Activated CD8-positive, alpha-beta memory T cell treated with anti-CD3 and anti-CD28 coated beads, Interleukin-2, amount 10 ng/mL, durations not matched to agents 7 days and 5 days (primary cell): ENCODE data around the gene LPP. TPM values are rescaled to one million over a fixed set of nuclear protein-coding genes. Genes with fewer than 3 reads are reported as not detected.

Experiments
- ATAC-seq: fragments of 150-1000 bp; cut with Tn5 transposase; one replicate; pipeline ENCODE4 v1.10.0; 2021; ENCODE audit warnings: moderate library complexity
- CTCF ChIA-PET: fragments of 350-600 bp; sonication (Branson Sonifier 250); formaldehyde crosslinking; loops from one replicate; lab custom pipeline; 2021; ENCODE audit warnings: antibody characterized with exemption; lab: Charles Lee
- DNase-seq: peaks from one replicate; pipeline ENCODE4 v3.0.0-alpha.2; 2020
- H3K27ac Mint-ChIP-seq: one replicate; pipeline ENCODE4 v1.8.0; 2021; ENCODE audit warnings: mild to moderate bottlenecking, mixed read lengths
- H3K27me3 Mint-ChIP-seq: one replicate; pipeline ENCODE4 v1.8.0; 2021; ENCODE audit warnings: mixed read lengths
- H3K36me3 Mint-ChIP-seq: one replicate; pipeline ENCODE4 v1.8.0; 2021; ENCODE audit warnings: mild to moderate bottlenecking, mixed read lengths
- H3K4me1 Mint-ChIP-seq: one replicate; pipeline ENCODE4 v1.8.0; 2021; ENCODE audit warnings: mixed read lengths
- H3K4me3 Mint-ChIP-seq: one replicate; pipeline ENCODE4 v1.8.0; 2021; ENCODE audit warnings: mild to moderate bottlenecking, moderate library complexity, mixed read lengths
- H3K9me3 Mint-ChIP-seq: one replicate; pipeline ENCODE4 v1.8.0; 2022; ENCODE audit warnings: low read depth, mixed read lengths
- total RNA-seq, 2 experiments: library from RNA; stranded (reverse); gene quantifications; one replicate each; pipeline ENCODE4 v1.2.3, GENCODE V29; 2021

The LPP gene
- total RNA-seq, 2 experiments from 2014 or later: 23.6 to 57.1 TPM

- Mint-ChIP-seq H3K27me3 (peaks cover 63% of the 10 kb centered on the region), H3K9me3 (no peaks in the 10 kb centered on the region), H3K27ac (no peak overlapping the region), H3K36me3 (peaks cover 6% of the 10 kb centered on the region), H3K4me3 (no peak overlapping the region), H3K4me1 (peaks cover 17% of the 10 kb centered on the region)
- ATAC-seq (no peak), DNase-seq (no peak)
- CTCF ChIA-PET: interaction anchor here (1.1 kb wide), 1 partner anchor 90 kb away, joined by 3 read pairs; no protein-coding TSS in a partner anchor
Measured at GRCh38 chr3:188342991-188343732, 189.2 kb downstream of the LPP start.

- H3K27me3 Mint-ChIP-seq: peaks cover 56% of the 10 kb centered on the region
- H3K36me3 Mint-ChIP-seq: peaks cover 6% of the 10 kb centered on the region
- no peak for ATAC-seq
- no peaks in the 10 kb centered on the region for H3K9me3 Mint-ChIP-seq
- CTCF ChIA-PET: no interaction called here
- DNase-seq: no peak
- H3K4me3 Mint-ChIP-seq: no peak overlapping the region
- H3K4me1 Mint-ChIP-seq: peaks cover 16% of the 10 kb centered on the region
- no peak overlapping the region for H3K27ac Mint-ChIP-seq
Measured at GRCh38 chr3:188343894-188344293, 189.9 kb downstream of the LPP start.

GRCh38 chr3:188345223-188345622 lies 191.3 kb downstream of the LPP start:
- CTCF ChIA-PET: no interaction called here
- Mint-ChIP-seq H3K27ac (no peak overlapping the region), H3K36me3 (peaks cover 6% of the 10 kb centered on the region), H3K4me1 (peaks cover 3% of the 10 kb centered on the region), H3K27me3 (peaks cover 45% of the 10 kb centered on the region), H3K4me3 (no peak overlapping the region), H3K9me3 (no peaks in the 10 kb centered on the region)
- DNase-seq: no peak
- ATAC-seq: no peak

GRCh38 chr3:188348435-188349244 lies 194.7 kb downstream of the LPP start:
- Mint-ChIP-seq H3K27ac (no peak overlapping the region), H3K36me3 (peaks cover 4% of the 10 kb centered on the region), H3K4me1 (no peaks in the 10 kb centered on the region), H3K27me3 (peaks cover 17% of the 10 kb centered on the region), H3K9me3 (no peaks in the 10 kb centered on the region), H3K4me3 (no peak overlapping the region)
- CTCF ChIA-PET: no interaction called here
- DNase-seq (no peak), ATAC-seq (no peak)

GRCh38 chr3:188349351-188349901 lies 195.5 kb downstream of the LPP start:
- CTCF ChIA-PET: interaction anchor here (1.2 kb wide), 1 partner anchor 107 kb away, joined by 3 read pairs; no protein-coding TSS in a partner anchor
- Mint-ChIP-seq H3K27me3 (peaks cover 12% of the 10 kb centered on the region), H3K36me3 (peaks cover 3% of the 10 kb centered on the region), H3K9me3 (no peaks in the 10 kb centered on the region), H3K27ac (no peak overlapping the region), H3K4me3 (no peak overlapping the region), H3K4me1 (no peaks in the 10 kb centered on the region)
- ATAC-seq: no peak
- no peak for DNase-seq

GRCh38 chr3:188349933-188350332 lies 196.0 kb downstream of the LPP start:
- CTCF ChIA-PET: interaction anchor here (0.9 to 1.2 kb wide), 2 partner anchors 11 to 107 kb away, joined by 3 read pairs; no protein-coding TSS in a partner anchor
- Mint-ChIP-seq H3K27me3 (peaks cover 9% of the 10 kb centered on the region), H3K9me3 (no peaks in the 10 kb centered on the region), H3K36me3 (peaks cover 3% of the 10 kb centered on the region), H3K27ac (no peak overlapping the region), H3K4me1 (no peaks in the 10 kb centered on the region), H3K4me3 (no peak overlapping the region)
- no peak for DNase-seq
- ATAC-seq: no peak

- no peak for DNase-seq
- no peak overlapping the region for H3K27ac Mint-ChIP-seq
- H3K27me3 Mint-ChIP-seq: peaks cover 8% of the 10 kb centered on the region
- no peak overlapping the region for H3K4me3 Mint-ChIP-seq
- no peaks in the 10 kb centered on the region for H3K9me3 Mint-ChIP-seq
- H3K36me3 Mint-ChIP-seq: peaks cover 3% of the 10 kb centered on the region
- CTCF ChIA-PET: no interaction called here
- ATAC-seq: no peak
- no peaks in the 10 kb centered on the region for H3K4me1 Mint-ChIP-seq
Measured at GRCh38 chr3:188350961-188351360, 197.0 kb downstream of the LPP start.

- no peak for ATAC-seq
- Mint-ChIP-seq H3K36me3 (peaks cover 3% of the 10 kb centered on the region), H3K9me3 (no peaks in the 10 kb centered on the region), H3K4me1 (no peaks in the 10 kb centered on the region), H3K27ac (no peak overlapping the region), H3K27me3 (peaks cover 11% of the 10 kb centered on the region), H3K4me3 (no peak overlapping the region)
- DNase-seq: no peak
- CTCF ChIA-PET: interaction anchor here (1.4 kb wide), 1 partner anchor 611 kb away, joined by 3 read pairs; no protein-coding TSS in a partner anchor
Measured at GRCh38 chr3:188351648-188352047, 197.7 kb downstream of the LPP start.

- Mint-ChIP-seq H3K9me3 (no peaks in the 10 kb centered on the region), H3K4me1 (no peaks in the 10 kb centered on the region), H3K27me3 (peaks cover 16% of the 10 kb centered on the region), H3K27ac (no peak overlapping the region), H3K4me3 (no peak overlapping the region), H3K36me3 (peaks cover 6% of the 10 kb centered on the region)
- ATAC-seq (no peak), DNase-seq (no peak)
- CTCF ChIA-PET: interaction anchor here (1.4 kb wide), 1 partner anchor 612 kb away, joined by 3 read pairs; no protein-coding TSS in a partner anchor
Measured at GRCh38 chr3:188352196-188352927, 198.4 kb downstream of the LPP start.

GRCh38 chr3:188353426-188353825 lies 199.5 kb downstream of the LPP start:
- Mint-ChIP-seq H3K4me1 (peaks cover 3% of the 10 kb centered on the region), H3K9me3 (no peaks in the 10 kb centered on the region), H3K36me3 (peaks cover 3% of the 10 kb centered on the region), H3K27me3 (peaks cover 22% of the 10 kb centered on the region), H3K27ac (no peak overlapping the region), H3K4me3 (no peak overlapping the region)
- no peak for ATAC-seq
- no peak for DNase-seq
- CTCF ChIA-PET: no interaction called here

GRCh38 chr3:188358787-188359493 lies 205.0 kb downstream of the LPP start:
- DNase-seq (peak; percentile 48), ATAC-seq (peak; percentile 75)
- H3K36me3 Mint-ChIP-seq: peaks cover 10% of the 10 kb centered on the region
- H3K4me3 Mint-ChIP-seq: peak overlapping the region; percentile 17
- H3K9me3 Mint-ChIP-seq: no peaks in the 10 kb centered on the region
- no peak overlapping the region for H3K27ac Mint-ChIP-seq
- CTCF ChIA-PET: interaction anchor here (1.7 kb wide), 1 partner anchor 619 kb away, joined by 8 read pairs; no protein-coding TSS in a partner anchor
- peaks cover 26% of the 10 kb centered on the region for H3K4me1 Mint-ChIP-seq
- peaks cover 44% of the 10 kb centered on the region for H3K27me3 Mint-ChIP-seq

- H3K9me3 Mint-ChIP-seq: no peaks in the 10 kb centered on the region
- peaks cover 26% of the 10 kb centered on the region for H3K4me1 Mint-ChIP-seq
- no peak overlapping the region for H3K4me3 Mint-ChIP-seq
- no peak overlapping the region for H3K27ac Mint-ChIP-seq
- H3K27me3 Mint-ChIP-seq: peaks cover 44% of the 10 kb centered on the region
- CTCF ChIA-PET: no interaction called here
- H3K36me3 Mint-ChIP-seq: peaks cover 10% of the 10 kb centered on the region
- DNase-seq (no peak), ATAC-seq (no peak)
Measured at GRCh38 chr3:188360364-188360881, 206.5 kb downstream of the LPP start.
